GM19468 (cell line): ENCODE data around the gene OR1J4.
"Not testable (repeated sequence)": the region's sequence is repeated elsewhere in the genome, so short reads cannot be mapped to it uniquely, and the experiment has no call there.

Experiments used
- ATAC-seq: cut with Tn5 transposase; IDR thresholded peaks from one replicate; pipeline ENCODE4 v1.9.1; 2021; ENCODE audit warnings: mild to moderate bottlenecking, moderate library complexity, moderate number of reproducible peaks; ENCODE audit not compliant: unreplicated experiment; ENCODE audit errors: extremely low read depth

The OR1J4 gene

GRCh38 chr9:122518841-122519240 is at the start of gene OR1J4:
TSS of gene OR1J4 (plus strand) at chr9:122519141. CDS start at chr9:122519141, 0 bp downstream.
- ATAC-seq, result no peak

GRCh38 chr9:122474561-122474960 is 44.4 kb upstream of the OR1J4 start:
- no peak for ATAC-seq

- ATAC-seq, result no peak
Observed at GRCh38 chr9:122475717-122476116, 43.2 kb upstream of the OR1J4 start.

- no peak for ATAC-seq
Observed at GRCh38 chr9:122477346-122477745, 41.6 kb upstream of the OR1J4 start.

- no peak for ATAC-seq
Observed at GRCh38 chr9:122477826-122478225, 41.1 kb upstream of the OR1J4 start, which contains the start of gene OR1J1. TSS of gene OR1J1 (minus strand) at chr9:122477926. CDS start at chr9:122477926, 0 bp downstream.

GRCh38 chr9:122479062-122479461 is 39.9 kb upstream of the OR1J4 start:
- ATAC-seq, result no peak

- no peak for ATAC-seq
Observed at GRCh38 chr9:122498883-122499288, 20.1 kb upstream of the OR1J4 start.

- no peak for ATAC-seq
Observed at GRCh38 chr9:122506964-122507363, 12.0 kb upstream of the OR1J4 start.

- ATAC-seq, result no peak
Observed at GRCh38 chr9:122510502-122510901, 8.4 kb upstream of the OR1J4 start, which contains the start of gene OR1J2. TSS of gene OR1J2 (plus strand) at chr9:122510802. CDS start at chr9:122510802, 0 bp downstream.

GRCh38 chr9:122518226-122518625 is 715 bp upstream of the OR1J4 start:
- ATAC-seq, result no peak

- no peak for ATAC-seq
Observed at GRCh38 chr9:122519376-122519775, 435 bp downstream of the OR1J4 start.

GRCh38 chr9:122526602-122527001 is 7.7 kb downstream of the OR1J4 start:
- ATAC-seq, result no peak

- ATAC-seq, result no peak
Observed at GRCh38 chr9:122527193-122527592, 8.3 kb downstream of the OR1J4 start, which contains the start of gene OR1N1. TSS of gene OR1N1 (minus strand) at chr9:122527293. CDS start at chr9:122527293, 0 bp downstream.

- not testable (repeated sequence) for ATAC-seq
Observed at GRCh38 chr9:122531157-122531556, 12.2 kb downstream of the OR1J4 start.

GRCh38 chr9:122536134-122536533 is 17.2 kb downstream of the OR1J4 start:
- no peak for ATAC-seq

GRCh38 chr9:122537066-122537465 is 18.1 kb downstream of the OR1J4 start:
- ATAC-seq, result not testable (repeated sequence)

GRCh38 chr9:122538757-122539156 is 19.8 kb downstream of the OR1J4 start:
- ATAC-seq, result no peak

GRCh38 chr9:122546196-122546595 is 27.3 kb downstream of the OR1J4 start:
- ATAC-seq, result no peak

GRCh38 chr9:122551371-122551770 is 32.4 kb downstream of the OR1J4 start:
- no peak for ATAC-seq

- no peak for ATAC-seq
Observed at GRCh38 chr9:122552812-122553211, 33.9 kb downstream of the OR1J4 start, which contains the start of gene OR1N2. TSS of gene OR1N2 (plus strand) at chr9:122553112. CDS start at chr9:122553212, 100 bp downstream.

GRCh38 chr9:122561446-122561845 is 42.5 kb downstream of the OR1J4 start:
- no peak for ATAC-seq

GRCh38 chr9:122562134-122562760 is 43.3 kb downstream of the OR1J4 start:
- ATAC-seq, result no peak
